Stimulated activated CD4-positive, alpha-beta T cell treated with anti-CD3 and anti-CD28 coated beads, Interleukin-12 subunit alpha, Interleukin-12 subunit beta, amount 100 ng/mL, for 24 hours (primary cell): ENCODE data around the gene SLC10A2.
"Not testable (repeated sequence)": the region's sequence is repeated elsewhere in the genome, so short reads cannot be mapped to it uniquely, and the experiment has no call there.

Source experiments
- DNase-seq, 2 experiments: peaks; one replicate each; pipeline ENCODE4 v3.0.0-alpha.2; 2020; ENCODE audit warnings: low read depth in 2 of 2

Gene SLC10A2

DNA sequence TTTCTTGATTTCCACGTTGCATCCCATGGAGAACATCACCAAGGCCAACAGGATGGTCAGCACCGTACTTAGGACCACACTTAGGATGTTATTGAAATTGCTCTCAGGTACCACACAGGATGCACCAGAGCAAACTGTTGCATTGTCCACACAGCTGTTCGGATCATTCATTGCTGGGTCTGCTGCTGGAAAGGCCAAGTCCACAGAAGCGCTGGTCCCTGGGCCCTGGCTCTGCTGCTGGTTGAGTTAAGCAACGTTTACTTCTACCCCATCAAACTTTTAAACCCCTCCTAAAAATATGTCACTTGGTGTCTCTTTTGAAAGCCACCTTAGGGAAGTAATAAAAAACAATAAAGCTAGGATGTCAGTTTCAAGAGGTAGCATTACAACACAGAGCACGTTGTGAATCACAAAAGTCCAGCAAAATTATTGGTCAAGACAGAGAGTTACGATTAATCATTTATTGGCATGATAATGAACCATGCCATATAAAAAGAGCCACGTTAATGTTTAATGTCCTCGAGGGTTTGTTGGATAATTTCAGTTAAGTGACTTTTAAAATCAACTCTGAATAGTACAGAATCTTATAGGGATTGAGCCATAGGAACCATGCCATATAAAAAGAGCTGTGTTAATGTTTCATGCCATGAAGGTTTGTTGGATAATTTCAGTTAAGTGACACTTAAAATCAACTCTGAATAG is at the start of gene SLC10A2:
SLC10A2 (minus strand) TSS at position 339 of the 702 bp plus-strand sequence; CDS start at position 171, 168 bp downstream.
- no peak for DNase-seq

DNA sequence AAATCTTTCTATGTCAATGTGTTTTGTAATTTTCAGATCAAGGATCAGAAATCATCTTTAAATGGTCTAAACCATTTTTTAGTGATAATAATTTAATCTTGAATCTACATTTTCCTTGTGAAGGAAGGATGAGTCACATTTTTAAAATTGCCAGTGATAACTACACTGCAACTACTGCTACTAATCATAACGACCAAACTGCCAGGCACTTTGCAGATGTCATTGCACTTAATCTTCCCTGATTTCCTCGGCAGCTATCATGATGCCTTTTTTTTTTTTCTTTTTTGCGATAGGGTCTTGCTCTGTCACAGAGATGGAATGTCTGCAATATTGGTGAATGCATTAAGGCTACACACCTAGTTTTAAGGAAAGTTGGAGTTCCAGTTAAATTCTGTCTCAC is 41.4 kb upstream of the SLC10A2 start:
- DNase-seq, result no peak

DNA sequence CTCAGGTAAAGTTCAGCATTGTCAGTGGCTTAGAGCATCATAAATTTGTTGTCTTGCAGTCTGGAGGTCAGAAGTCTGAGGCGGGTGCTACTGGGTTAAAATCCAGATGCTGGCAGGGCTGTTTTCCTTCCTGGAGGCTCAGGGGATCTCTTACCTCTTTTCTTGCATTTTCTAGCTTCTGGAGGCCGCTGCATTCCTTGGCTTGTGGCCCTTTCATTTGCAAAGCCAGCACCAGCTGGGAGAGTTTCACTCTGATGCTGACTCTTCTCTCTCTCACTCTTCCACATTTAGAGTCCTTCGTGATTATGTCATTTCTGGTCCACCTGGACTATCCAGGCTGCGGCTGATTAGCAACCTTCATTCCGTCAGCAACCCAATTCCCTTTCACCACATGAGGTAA is 38.1 kb upstream of the SLC10A2 start:
- DNase-seq, result no peak

GRCh38 chr13:103103456-103103855 is 37.2 kb upstream of the SLC10A2 start:
- not testable (repeated sequence) for DNase-seq

DNA sequence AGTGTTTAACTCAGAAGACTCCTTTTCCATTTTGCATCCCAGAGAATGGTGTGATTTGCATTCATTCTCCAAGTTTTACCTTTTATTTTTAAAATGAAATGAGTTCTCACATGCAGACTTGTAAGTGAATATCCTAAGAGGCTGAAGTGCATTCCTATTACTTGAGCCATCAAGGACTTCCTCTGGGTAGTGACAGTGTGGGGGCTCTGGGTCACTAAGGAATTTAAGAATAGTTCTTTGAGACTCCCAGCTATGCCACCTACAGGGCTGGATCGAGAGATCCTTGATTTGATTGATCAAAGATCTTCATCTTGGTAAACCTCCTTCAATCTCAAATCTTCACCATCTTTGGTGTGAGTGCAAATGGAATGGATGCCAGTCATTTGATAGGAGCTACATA is 36.3 kb upstream of the SLC10A2 start:
- no peak for DNase-seq

- DNase-seq, result no peak
Observed at GRCh38 chr13:103101901-103102300, 35.7 kb upstream of the SLC10A2 start.

DNA sequence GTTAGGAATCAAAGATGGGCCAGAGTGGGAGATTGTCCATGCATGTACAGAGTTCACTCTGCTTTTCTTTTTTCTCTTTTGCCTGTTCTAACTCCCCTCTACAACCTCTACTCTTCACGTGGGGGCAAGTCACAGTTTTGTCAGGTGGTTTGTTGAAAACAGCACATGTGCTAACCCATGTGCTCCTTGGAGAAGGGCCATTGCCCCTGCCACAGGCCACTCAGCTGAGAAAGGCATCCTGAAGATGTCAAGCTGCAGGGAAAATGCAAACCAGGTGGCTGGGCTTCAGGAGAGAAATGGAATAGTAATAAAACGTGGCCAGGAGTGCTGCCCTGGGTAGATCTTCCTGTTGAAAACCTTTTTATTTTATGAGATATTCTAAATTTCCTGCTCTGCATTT is 35.3 kb upstream of the SLC10A2 start:
- no peak for DNase-seq

- no peak for DNase-seq
Observed at GRCh38 chr13:103100830-103101229, 34.6 kb upstream of the SLC10A2 start.

GRCh38 chr13:103099722-103100293 is 33.6 kb upstream of the SLC10A2 start:
- no peak for DNase-seq

DNA sequence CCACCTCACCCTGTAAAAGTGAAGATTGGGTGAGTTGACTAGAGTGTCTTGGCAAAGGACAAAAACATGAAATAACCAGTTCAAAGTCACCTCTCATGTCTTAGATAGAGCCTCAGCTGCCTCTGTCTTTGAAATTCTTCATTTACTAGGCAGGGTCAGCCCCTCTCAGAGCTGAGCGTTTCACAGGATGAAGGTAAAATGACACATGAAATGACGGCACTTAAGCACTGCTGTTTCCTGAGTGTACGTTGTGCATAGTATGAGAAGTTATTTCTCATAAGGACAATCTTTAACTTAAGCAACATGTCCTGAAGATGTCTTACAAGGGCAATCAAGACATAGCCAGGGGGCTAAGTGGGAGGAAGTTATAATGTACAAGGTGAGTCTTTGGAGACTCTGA is 32.3 kb upstream of the SLC10A2 start:
- DNase-seq, result no peak

DNA sequence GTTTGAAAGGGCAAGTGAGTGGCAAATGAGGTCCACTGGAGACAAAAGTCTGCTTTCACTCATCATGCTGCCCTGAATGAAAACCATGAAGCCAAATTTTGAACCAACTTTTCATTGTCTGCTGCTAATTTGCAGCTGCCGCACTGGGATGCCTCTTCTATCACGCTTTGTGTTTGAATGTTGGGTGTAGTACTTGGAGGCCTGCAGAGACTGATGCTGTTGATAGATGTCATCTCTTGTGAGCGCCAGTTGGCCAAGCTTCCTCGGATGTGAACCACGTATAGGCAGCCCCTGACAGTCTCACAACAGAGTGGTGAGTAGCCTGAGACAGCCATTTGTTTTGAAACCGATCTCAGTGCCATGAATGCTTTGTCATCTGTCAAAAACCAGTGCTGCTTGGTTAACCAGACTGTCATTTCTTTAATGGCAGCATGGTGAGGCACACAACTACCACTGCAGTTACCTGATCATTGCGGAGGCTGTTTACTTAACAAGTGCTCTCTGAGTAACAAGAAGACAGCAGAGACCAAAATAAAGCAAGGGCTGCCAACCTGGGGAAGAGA is 31.2 kb upstream of the SLC10A2 start:
- DNase-seq, result no peak

DNA sequence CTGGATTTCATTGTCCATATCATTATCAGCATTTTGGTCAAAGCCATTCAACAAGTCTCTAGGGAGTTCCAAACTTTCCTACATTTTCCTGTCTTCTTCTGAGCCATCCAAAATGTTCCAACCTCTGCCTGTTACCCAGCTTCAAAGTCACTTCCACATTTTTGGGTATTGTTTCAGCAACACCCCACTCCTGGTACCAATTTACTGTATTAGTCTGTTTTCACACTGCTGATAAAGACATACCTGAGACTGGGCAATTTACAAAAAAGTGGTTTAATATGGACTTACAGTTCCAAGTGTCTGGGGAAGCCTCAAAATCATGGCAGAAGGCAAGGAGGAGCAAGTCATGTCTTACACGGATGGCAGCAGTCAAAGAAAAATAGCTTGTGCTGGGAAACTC is 27.4 kb upstream of the SLC10A2 start:
- DNase-seq, result not testable (repeated sequence)

- no peak for DNase-seq
Observed at GRCh38 chr13:103087275-103087674, 21.1 kb upstream of the SLC10A2 start.

GRCh38 chr13:103081435-103081834 is 15.2 kb upstream of the SLC10A2 start:
- DNase-seq, result no peak

DNA sequence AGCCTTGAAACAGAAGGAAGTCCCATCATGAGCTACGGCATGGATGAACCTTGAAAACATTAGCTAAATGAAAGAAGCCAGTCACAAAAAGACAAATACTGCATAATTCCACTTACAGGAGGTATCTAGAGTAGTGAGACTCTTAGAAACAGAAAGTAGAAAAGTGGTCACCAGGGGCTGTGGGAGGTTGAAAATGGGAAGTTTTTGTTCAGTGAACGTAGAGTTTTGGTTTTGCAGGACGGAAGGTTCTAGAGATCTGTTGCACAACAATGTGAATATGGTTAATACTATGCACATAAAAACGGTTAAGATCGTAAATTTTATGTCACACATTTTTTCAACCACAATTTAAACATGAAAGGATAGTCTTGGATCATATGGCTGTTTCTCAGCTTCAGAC is 11.9 kb upstream of the SLC10A2 start:
- no peak for DNase-seq

DNA sequence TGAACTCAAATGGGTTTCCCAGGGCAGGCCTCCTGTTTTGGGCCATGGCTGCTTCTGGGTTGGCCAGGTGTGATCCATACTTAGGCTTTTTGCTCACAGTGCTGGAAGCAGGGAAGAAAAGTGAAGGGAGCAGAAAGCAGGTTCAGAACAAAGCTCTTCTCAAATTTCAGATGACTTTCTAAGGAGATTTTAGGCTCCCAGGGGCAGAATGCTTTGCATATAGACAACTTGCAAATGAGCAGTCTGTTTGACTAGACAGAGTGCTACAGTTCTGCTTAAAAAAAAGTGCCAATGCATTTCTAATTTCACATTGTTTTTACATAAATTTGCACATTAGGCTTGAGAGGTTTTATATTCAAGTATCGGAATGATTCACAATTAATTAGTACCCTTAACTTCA is 2.6 kb upstream of the SLC10A2 start:
- no peak for DNase-seq

GRCh38 chr13:103067751-103068555 is 1.7 kb upstream of the SLC10A2 start:
- DNase-seq, result no peak

GRCh38 chr13:103066781-103067345 is 646 bp upstream of the SLC10A2 start:
- DNase-seq, result no peak

GRCh38 chr13:103063376-103063775 is 2.8 kb downstream of the SLC10A2 start:
- no peak for DNase-seq

GRCh38 chr13:103062079-103062478 is 4.1 kb downstream of the SLC10A2 start:
- no peak for DNase-seq

GRCh38 chr13:103056008-103056407 is 10.2 kb downstream of the SLC10A2 start:
- no peak for DNase-seq

DNA sequence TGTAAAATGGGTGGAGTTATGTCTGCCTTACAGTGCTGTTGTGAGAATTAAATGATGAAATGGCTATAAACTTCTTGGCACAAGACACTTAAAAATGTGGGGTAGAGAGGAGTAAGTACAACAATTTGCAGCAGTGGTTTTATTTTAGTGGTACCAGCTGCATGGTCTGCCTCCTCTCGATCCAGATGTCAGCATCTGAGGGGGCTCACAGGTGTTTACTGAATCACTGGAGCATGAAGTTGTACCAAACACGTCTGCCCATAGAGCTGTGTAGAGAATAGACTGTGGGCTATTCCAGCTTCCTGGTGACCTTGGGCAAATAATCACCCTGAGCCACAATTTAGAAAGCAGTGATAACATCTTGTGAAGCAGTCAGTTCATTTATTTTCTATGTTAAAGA is 11.1 kb downstream of the SLC10A2 start:
- DNase-seq, result no peak
